ENCODE data around the gene WARS2. TPM values are rescaled to one million over a fixed set of nuclear protein-coding genes. Genes with fewer than 3 reads are reported as not detected.
A peak's percentile ranks its signal among the peaks of the same experiment; 100 is the strongest.

WARS2 gene
- total RNA-seq, 1 donor = 21.7 TPM

GRCh38 chr1:119055568-119055967, 84.9 kb downstream of the WARS2 start:
- no peak for TF ChIP-seq CTCF (IDR thresholded peaks at IDR 0.05; ENCODE audit: insufficient read depth, low read length)
- no peak overlapping the region for H3K4me3 ChIP-seq (ENCODE audit: low read depth, low read length)
- DNase-seq (ENCODE audit: low read depth) = no peak

DNA sequence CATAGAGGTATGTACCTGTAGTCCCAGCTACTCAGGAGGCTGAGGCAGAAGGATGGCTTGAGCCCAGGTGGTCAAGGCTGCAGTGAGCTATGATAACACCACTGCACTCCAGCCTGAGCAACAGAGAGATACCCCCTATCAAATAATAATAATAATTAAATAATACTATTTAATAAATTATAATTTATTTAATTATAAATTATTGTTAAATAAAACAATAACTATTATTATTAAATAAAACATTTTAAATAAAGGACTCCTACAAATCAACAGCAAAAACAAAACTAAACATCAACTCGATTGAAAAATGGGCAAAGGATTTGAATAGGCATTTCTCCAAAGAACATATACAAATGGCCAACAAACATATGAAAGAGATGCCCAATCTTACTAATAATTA, 86.5 kb downstream of the WARS2 start:
- no peak for DNase-seq (ENCODE audit: low read depth)
- no peak for TF ChIP-seq CTCF (IDR thresholded peaks at IDR 0.05; ENCODE audit: insufficient read depth, low read length)
- no peak overlapping the region for H3K4me3 ChIP-seq (ENCODE audit: low read depth, low read length)

GRCh38 chr1:119052267-119052666, 88.2 kb downstream of the WARS2 start:
- DNase-seq (ENCODE audit: low read depth) = no peak
- TF ChIP-seq CTCF (IDR thresholded peaks at IDR 0.05; ENCODE audit: insufficient read depth, low read length) = no peak
- no peak overlapping the region for H3K4me3 ChIP-seq (ENCODE audit: low read depth, low read length)

- no peak overlapping the region for H3K4me3 ChIP-seq (ENCODE audit: low read depth, low read length)
- no peak for DNase-seq (ENCODE audit: low read depth)
- no peak for TF ChIP-seq CTCF (IDR thresholded peaks at IDR 0.05; ENCODE audit: insufficient read depth, low read length)
These were observed 91.6 kb downstream of the WARS2 start for GRCh38 chr1:119048624-119049404.

DNA sequence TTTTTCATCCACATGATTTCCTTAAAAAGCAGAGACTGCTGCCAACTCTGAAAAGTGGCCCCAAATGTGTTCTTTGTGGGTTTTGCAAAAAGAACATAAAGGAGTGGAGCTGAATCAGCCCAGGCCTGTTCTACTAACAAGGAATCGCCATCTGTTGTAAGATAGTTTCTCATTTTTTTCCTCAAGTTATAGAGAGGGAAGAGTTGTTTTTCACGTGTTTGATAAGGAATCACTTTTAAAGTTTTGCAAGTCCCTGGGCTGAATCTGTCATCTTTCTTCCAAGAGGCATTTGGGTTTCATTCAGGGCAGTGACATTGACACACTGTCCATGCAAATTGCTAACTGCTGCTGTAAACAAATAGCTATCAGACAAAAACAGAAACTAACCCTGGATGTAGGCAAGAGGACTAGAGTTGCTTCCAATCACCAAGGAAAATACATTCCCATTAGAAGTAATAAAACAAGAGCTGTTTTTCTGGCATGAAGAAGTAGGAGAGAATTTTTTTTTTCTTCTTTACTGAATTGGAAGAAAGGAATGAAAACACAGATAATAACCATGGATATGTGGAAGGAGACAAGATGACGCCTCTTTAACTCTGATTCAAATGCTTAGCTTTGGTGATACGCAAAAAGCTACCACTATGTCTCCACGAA, 93.5 kb downstream of the WARS2 start:
- DNase-seq (ENCODE audit: low read depth) = peak; percentile 86
- H3K4me3 ChIP-seq (ENCODE audit: low read depth, low read length) = peak overlapping the region; percentile 20

GRCh38 chr1:119046429-119046784, 94.0 kb downstream of the WARS2 start:
- no peak for TF ChIP-seq CTCF (IDR thresholded peaks at IDR 0.05; ENCODE audit: insufficient read depth, low read length)
- H3K4me3 ChIP-seq (ENCODE audit: low read depth, low read length) = no peak overlapping the region
- no peak for DNase-seq (ENCODE audit: low read depth)

More for the DNA sequence above, 93.5 kb downstream of the WARS2 start:
- TF ChIP-seq CTCF (IDR thresholded peaks at IDR 0.05; ENCODE audit: insufficient read depth, low read length) = no peak

Measured in fibroblast of the aortic adventitia (primary cell).